IMR-90 (cell line): ENCODE data around the gene TCF7L1. TPM values are rescaled to one million over a fixed set of nuclear protein-coding genes. Genes with fewer than 3 reads are reported as not detected.

Source experiments
- ATAC-seq: fragments of 200-7000 bp; cut with Tn5 transposase; 2 replicates; pipeline ENCODE4 v1.9.1; 2020; ENCODE audit warnings: low read depth, mild to moderate bottlenecking, moderate library complexity
- BruUV-seq: library from RNA; stranded (reverse); fragments of 400-500 nt; replicated peaks from 2 replicates; lab custom pipeline; 2021; lab: Mats Ljungman, UMichigan
- CTCF ChIA-PET: fragments of 300-600 bp; formaldehyde crosslinking; extraction: SDS; loops from one replicate; lab custom pipeline; 2021; ENCODE audit warnings: antibody characterized with exemption; lab: Yijun Ruan, JAX
- POLR2A ChIA-PET: fragments of 300-600 bp; sonication (Branson Sonifier 250); formaldehyde crosslinking; loops from one replicate; lab custom pipeline; 2022; ENCODE audit warnings: antibody characterized with exemption; ENCODE audit not compliant: unreplicated experiment; lab: Charles Lee
- DNase-seq: peaks from one replicate; pipeline ENCODE4 v3.0.0; 2013
- H2AFZ ChIP-seq: replicated peaks from 2 replicates; pipeline ENCODE3; 2013; ENCODE audit warnings: low read length, mild to moderate bottlenecking; ENCODE audit not compliant: poor library complexity
- H2AK5ac ChIP-seq: 2 replicates; pipeline ENCODE4 v1.6.1; 2013; ENCODE audit warnings: low read depth, low read length, inconsistent platforms
- H2AK9ac ChIP-seq: replicated peaks from 2 replicates; pipeline ENCODE3; 2013; ENCODE audit warnings: mild to moderate bottlenecking, low read depth, low read length, moderate library complexity; ENCODE audit not compliant: poor library complexity
- H2BK120ac ChIP-seq: 2 replicates; pipeline ENCODE4 v1.6.1; 2013; ENCODE audit warnings: low read depth, low read length, inconsistent platforms
- H2BK15ac ChIP-seq: 3 replicates; pipeline ENCODE4 v1.6.1; 2013; ENCODE audit warnings: low read depth, low read length, inconsistent platforms
- H2BK20ac ChIP-seq: 2 replicates; pipeline ENCODE4 v1.6.1; 2013; ENCODE audit warnings: low read depth, mild to moderate bottlenecking, inconsistent platforms, low read length, moderate library complexity
- H2BK5ac ChIP-seq: 2 replicates; pipeline ENCODE4 v1.6.1; 2013; ENCODE audit warnings: mild to moderate bottlenecking, low read depth, low read length, inconsistent platforms; ENCODE audit not compliant: poor library complexity, severe bottlenecking
- H3K14ac ChIP-seq: replicated peaks from 2 replicates; pipeline ENCODE4 v1.6.1; 2013; ENCODE audit warnings: low read depth, low read length, inconsistent platforms
- H3K18ac ChIP-seq: 2 replicates; pipeline ENCODE4 v1.6.1; 2013; ENCODE audit warnings: low read depth, low read length, control low read depth
- H3K23ac ChIP-seq: 2 replicates; pipeline ENCODE4 v1.6.1; 2013; ENCODE audit warnings: low read depth, low read length, inconsistent platforms
- H3K27ac ChIP-seq: 2 replicates; pipeline ENCODE4 v1.5.1; 2013; ENCODE audit warnings: mild to moderate bottlenecking, control low read depth, low read length; ENCODE audit not compliant: insufficient read depth
- H3K27me3 ChIP-seq: 2 replicates; pipeline ENCODE4 v1.6.1; 2013; ENCODE audit warnings: low read length; ENCODE audit not compliant: control insufficient read depth, insufficient read depth
- H3K36me3 ChIP-seq: 2 replicates; pipeline ENCODE4 v1.6.1; 2013; ENCODE audit warnings: low read length, mixed read lengths; ENCODE audit not compliant: control insufficient read depth, insufficient read depth
- H3K4ac ChIP-seq: 2 replicates; pipeline ENCODE4 v1.6.1; 2013; ENCODE audit warnings: low read depth, low read length, inconsistent platforms
- H3K4me1 ChIP-seq: 2 replicates; pipeline ENCODE4 v1.6.1; 2013; ENCODE audit warnings: low read length, mixed read lengths; ENCODE audit not compliant: control insufficient read depth, insufficient read depth
- H3K4me2 ChIP-seq: 2 replicates; pipeline ENCODE4 v1.6.1; 2013; ENCODE audit warnings: low read depth, mild to moderate bottlenecking, control low read depth, low read length, moderate library complexity
- H3K4me3 ChIP-seq: 2 replicates; pipeline ENCODE4 v1.5.1; 2013; ENCODE audit warnings: low read depth, mild to moderate bottlenecking, control low read depth, low read length, moderate library complexity; ENCODE audit not compliant: insufficient read depth
- H3K56ac ChIP-seq: 2 replicates; pipeline ENCODE4 v1.6.1; 2013; ENCODE audit warnings: low read length, inconsistent platforms; ENCODE audit not compliant: insufficient read depth; ENCODE audit errors: extremely low read depth
- H3K79me1 ChIP-seq, 2 experiments: 2 replicates each; pipeline ENCODE4 v1.6.1; 2013; ENCODE audit warnings: low read length in 2 of 2, inconsistent platforms in 1 of 2, low read depth in 1 of 2
- H3K9ac ChIP-seq: 2 replicates; pipeline ENCODE4 v1.6.1; 2013; ENCODE audit warnings: low read depth, low read length, control low read depth
- H3K9me1 ChIP-seq: 2 replicates; pipeline ENCODE4 v1.6.1; 2013; ENCODE audit warnings: low read length, inconsistent platforms; ENCODE audit not compliant: insufficient read depth
- H3K9me3 ChIP-seq: 2 replicates; pipeline ENCODE4 v1.6.1; 2013; ENCODE audit warnings: low read length; ENCODE audit not compliant: control insufficient read depth, insufficient read depth
- H4K20me1 ChIP-seq: 2 replicates; pipeline ENCODE4 v1.6.1; 2013; ENCODE audit warnings: low read length, inconsistent platforms; ENCODE audit not compliant: insufficient read depth
- H4K5ac ChIP-seq: 2 replicates; pipeline ENCODE4 v1.6.1; 2013; ENCODE audit warnings: mild to moderate bottlenecking, low read depth, low read length, control low read depth
- H4K8ac ChIP-seq, 2 experiments: 2 replicates each; pipeline ENCODE4 v1.6.1; 2013; ENCODE audit warnings: low read depth in 2 of 2, low read length in 2 of 2, control low read depth in 1 of 2, inconsistent platforms in 1 of 2
- H4K91ac ChIP-seq: 2 replicates; pipeline ENCODE4 v1.6.1; 2013; ENCODE audit warnings: low read depth, low read length, inconsistent platforms; ENCODE audit not compliant: insufficient read depth
- BHLHE40 ChIP-seq: fragments of 150-350 bp; IDR thresholded peaks from 2 replicates; pipeline ENCODE4 v1.6.1; 2016; ENCODE audit warnings: mild to moderate bottlenecking, low read depth, low read length
- CEBPB ChIP-seq: IDR thresholded peaks from 2 replicates; pipeline ENCODE4 v1.6.1; 2012; ENCODE audit warnings: low read depth, low read length, improper control_type of control experiment
- CHD1 ChIP-seq: IDR thresholded peaks from 2 replicates; pipeline ENCODE4 v1.6.1; 2012; ENCODE audit warnings: low read depth, low read length, improper control_type of control experiment
- FOS ChIP-seq: fragments of 150-350 bp; IDR thresholded peaks from 2 replicates; pipeline ENCODE4 v1.6.1; 2016; ENCODE audit warnings: low read depth, low read length
- MAFK ChIP-seq: IDR thresholded peaks from 2 replicates; pipeline ENCODE4 v1.6.1; 2012; ENCODE audit warnings: low read depth, low read length, improper control_type of control experiment
- MAZ ChIP-seq: IDR thresholded peaks from 2 replicates; pipeline ENCODE4 v1.6.1; 2012; ENCODE audit warnings: low read depth, mild to moderate bottlenecking, low read length, improper control_type of control experiment, moderate library complexity, borderline replicate concordance
- MXI1 ChIP-seq: IDR thresholded peaks from 2 replicates; pipeline ENCODE4 v1.6.1; 2012; ENCODE audit warnings: low read depth, mild to moderate bottlenecking, low read length, moderate library complexity, borderline replicate concordance
- NFE2L2 ChIP-seq: fragments of 150-350 bp; IDR thresholded peaks from 2 replicates; pipeline ENCODE4 v1.6.1; 2016; ENCODE audit warnings: low read depth, mild to moderate bottlenecking, low read length
- POLR2A ChIP-seq: IDR thresholded peaks from 2 replicates; pipeline ENCODE4 v1.6.1; 2012; ENCODE audit warnings: mild to moderate bottlenecking, low read depth, low read length
- RAD21 ChIP-seq: IDR thresholded peaks from 2 replicates; pipeline ENCODE4 v1.6.1; 2012; ENCODE audit warnings: low read length, improper control_type of control experiment
- RCOR1 ChIP-seq: IDR thresholded peaks from 2 replicates; pipeline ENCODE4 v1.6.1; 2012; ENCODE audit warnings: mild to moderate bottlenecking, low read length, improper control_type of control experiment; ENCODE audit not compliant: insufficient replicate concordance
- RFX5 ChIP-seq: IDR thresholded peaks from 2 replicates; pipeline ENCODE4 v1.8.0; 2012; ENCODE audit warnings: low read depth, mild to moderate bottlenecking, low read length, moderate library complexity
- SMC3 ChIP-seq: fragments of 150-350 bp; IDR thresholded peaks from 2 replicates; pipeline ENCODE4 v1.6.1; 2016; ENCODE audit warnings: low read depth, mild to moderate bottlenecking, antibody characterized with exemption, low read length, moderate library complexity
- WGBS, 2 experiments: methylation state at CpG; one replicate each; pipeline versions ENCODE4 v1.1.5 to v1.1.7; 2013; ENCODE audit warnings: missing lambda C conversion rate in 2 of 2; ENCODE audit not compliant: insufficient read length in 1 of 2; ENCODE audit errors: extremely low coverage in 2 of 2; 5-methylcytosine and 5-hydroxymethylcytosine counted together
- dilution Hi-C: fragments of 300-500 bp; cut with HindIII; formaldehyde crosslinking; loops from one replicate; pipeline ENCODE4 v1.14.3; 2018; ENCODE audit warnings: low sequenced_read_pairs; ENCODE audit not compliant: unreplicated experiment
- in situ Hi-C: fragments of 300-500 bp; cut with MboI; formaldehyde crosslinking; loops from 3 replicates; pipeline ENCODE4 v1.14.3; 2019; ENCODE audit warnings: low sequenced_read_pairs, inconsistent platforms, mixed read lengths
- intact Hi-C: fragments of 100-400 bp; cut with micrococcal nuclease; formaldehyde crosslinking; loops from 2 replicates; pipeline ENCODE4 v1.10.0; 2022
- polyA plus RNA-seq, 3 experiments: library from polyadenylated mRNA; depleted of rRNA; stranded (reverse); fragments of >200 nt; gene quantifications; 2 replicates each; pipeline ENCODE4 v1.2.3, GENCODE V29; 2012; ENCODE audit warnings: low replicate concordance in 1 of 3
- total RNA-seq: library from RNA; depleted of rRNA; stranded (reverse); fragments of >200 nt; gene quantifications from 2 replicates; pipeline ENCODE4 v1.2.3, GENCODE V29; 2012
- TF ChIP-seq, protein P1 (sequence below): conservative IDR thresholded peaks from 2 replicates; pipeline ENCODE4 v1.5.1; 2012; ENCODE audit warnings: mild to moderate bottlenecking, low read depth, low read length, improper control_type of control experiment
- TF ChIP-seq, protein P2 (sequence below): fragments of 150-350 bp; IDR thresholded peaks from 2 replicates; pipeline ENCODE4 v1.6.1; 2016; ENCODE audit warnings: low read depth, mild to moderate bottlenecking, low read length, moderate library complexity, borderline replicate concordance
- TF ChIP-seq, protein P3 (sequence below): fragments of 150-350 bp; IDR thresholded peaks from 2 replicates; pipeline ENCODE4 v1.6.1; 2017; ENCODE audit warnings: mild to moderate bottlenecking, antibody characterized with exemption, low read length, low read depth

Gene TCF7L1
- total and polyA plus RNA-seq, 2 of the 4 experiments (the other 2 are of a cell fraction): 0.72 to 11.1 TPM

DNA sequence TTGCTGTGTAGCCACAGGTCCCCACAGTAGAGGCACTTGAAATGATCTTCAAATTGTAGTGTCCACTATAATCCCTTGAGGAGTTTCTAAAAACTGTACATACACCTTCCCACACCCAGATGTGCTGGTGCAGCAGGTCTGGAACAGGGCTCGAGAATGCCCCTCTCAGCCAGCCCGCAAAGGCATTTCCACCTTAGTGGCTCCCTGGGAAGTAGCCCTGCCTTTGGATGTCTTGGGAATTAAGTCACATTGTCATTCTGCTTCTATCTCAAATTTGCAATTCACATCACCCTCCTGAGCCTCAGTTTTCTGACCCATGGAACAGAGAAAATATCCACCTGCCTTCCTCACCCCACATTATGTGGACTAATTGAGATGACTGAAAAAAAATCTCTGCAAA is 44.3 kb upstream of the TCF7L1 start:
- TF ChIP-seq FOS: no peak
- no peak for TF ChIP-seq CHD1
- TF ChIP-seq MAFK: no peak
- TF ChIP-seq MAZ: no peak
- TF ChIP-seq POLR2A: no peak
- TF ChIP-seq, protein P1, sequence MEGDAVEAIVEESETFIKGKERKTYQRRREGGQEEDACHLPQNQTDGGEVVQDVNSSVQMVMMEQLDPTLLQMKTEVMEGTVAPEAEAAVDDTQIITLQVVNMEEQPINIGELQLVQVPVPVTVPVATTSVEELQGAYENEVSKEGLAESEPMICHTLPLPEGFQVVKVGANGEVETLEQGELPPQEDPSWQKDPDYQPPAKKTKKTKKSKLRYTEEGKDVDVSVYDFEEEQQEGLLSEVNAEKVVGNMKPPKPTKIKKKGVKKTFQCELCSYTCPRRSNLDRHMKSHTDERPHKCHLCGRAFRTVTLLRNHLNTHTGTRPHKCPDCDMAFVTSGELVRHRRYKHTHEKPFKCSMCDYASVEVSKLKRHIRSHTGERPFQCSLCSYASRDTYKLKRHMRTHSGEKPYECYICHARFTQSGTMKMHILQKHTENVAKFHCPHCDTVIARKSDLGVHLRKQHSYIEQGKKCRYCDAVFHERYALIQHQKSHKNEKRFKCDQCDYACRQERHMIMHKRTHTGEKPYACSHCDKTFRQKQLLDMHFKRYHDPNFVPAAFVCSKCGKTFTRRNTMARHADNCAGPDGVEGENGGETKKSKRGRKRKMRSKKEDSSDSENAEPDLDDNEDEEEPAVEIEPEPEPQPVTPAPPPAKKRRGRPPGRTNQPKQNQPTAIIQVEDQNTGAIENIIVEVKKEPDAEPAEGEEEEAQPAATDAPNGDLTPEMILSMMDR: no peak
- no peak for TF ChIP-seq BHLHE40
- TF ChIP-seq MXI1: no peak
- TF ChIP-seq NFE2L2: no peak
- TF ChIP-seq, protein P2, sequence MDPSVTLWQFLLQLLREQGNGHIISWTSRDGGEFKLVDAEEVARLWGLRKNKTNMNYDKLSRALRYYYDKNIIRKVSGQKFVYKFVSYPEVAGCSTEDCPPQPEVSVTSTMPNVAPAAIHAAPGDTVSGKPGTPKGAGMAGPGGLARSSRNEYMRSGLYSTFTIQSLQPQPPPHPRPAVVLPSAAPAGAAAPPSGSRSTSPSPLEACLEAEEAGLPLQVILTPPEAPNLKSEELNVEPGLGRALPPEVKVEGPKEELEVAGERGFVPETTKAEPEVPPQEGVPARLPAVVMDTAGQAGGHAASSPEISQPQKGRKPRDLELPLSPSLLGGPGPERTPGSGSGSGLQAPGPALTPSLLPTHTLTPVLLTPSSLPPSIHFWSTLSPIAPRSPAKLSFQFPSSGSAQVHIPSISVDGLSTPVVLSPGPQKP: no peak
- TF ChIP-seq RFX5: no peak
- no peak for TF ChIP-seq RAD21
- TF ChIP-seq CEBPB: no peak
- TF ChIP-seq, protein P3, sequence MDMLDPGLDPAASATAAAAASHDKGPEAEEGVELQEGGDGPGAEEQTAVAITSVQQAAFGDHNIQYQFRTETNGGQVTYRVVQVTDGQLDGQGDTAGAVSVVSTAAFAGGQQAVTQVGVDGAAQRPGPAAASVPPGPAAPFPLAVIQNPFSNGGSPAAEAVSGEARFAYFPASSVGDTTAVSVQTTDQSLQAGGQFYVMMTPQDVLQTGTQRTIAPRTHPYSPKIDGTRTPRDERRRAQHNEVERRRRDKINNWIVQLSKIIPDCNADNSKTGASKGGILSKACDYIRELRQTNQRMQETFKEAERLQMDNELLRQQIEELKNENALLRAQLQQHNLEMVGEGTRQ: no peak
- no peak for TF ChIP-seq RCOR1
- TF ChIP-seq SMC3: no peak
- Histone ChIP-seq H4K20me1 (no peaks in the 10 kb centered on the region), H3K4me3 (no peak overlapping the region), H3K27ac (no peak overlapping the region), H3K23ac (no peak overlapping the region), H3K36me3 (no peaks in the 10 kb centered on the region), H3K9me3 (peaks cover 6% of the 10 kb centered on the region), H3K4ac (no peak overlapping the region), H2BK15ac (no peak overlapping the region), H3K4me1 (no peaks in the 10 kb centered on the region), H4K8ac (no peak overlapping the region), H2AK5ac (no peak overlapping the region), H2BK20ac (no peak overlapping the region), H4K5ac (no peak overlapping the region), H2AK9ac (no peak overlapping the region), H3K14ac (no peak overlapping the region), H3K18ac (no peak overlapping the region), H2BK5ac (no peak overlapping the region), H3K79me1 (no peaks in the 10 kb centered on the region), H3K4me2 (no peak overlapping the region), H3K27me3 (peaks cover 43% of the 10 kb centered on the region), H2AFZ (no peak overlapping the region), H3K56ac (no peak overlapping the region), H4K91ac (no peak overlapping the region), H3K9ac (no peak overlapping the region), H3K9me1 (no peaks in the 10 kb centered on the region), H2BK120ac (no peak overlapping the region)
- dilution Hi-C loops (no loop called here), in situ Hi-C loops (no loop called here), intact Hi-C loops (no loop called here)
- no peak for DNase-seq
- no CpG with 5 or more reads among the region's 2 CpGs for WGBS, 2 experiments
- no peak for ATAC-seq
- POLR2A ChIA-PET: no interaction called here
- no TSS peak for BruUV-seq
- CTCF ChIA-PET: no interaction called here
